Measurements from ENCODE around the gene ZNF445.

ZNF445 gene

GRCh38 chr3:44427683-44428082 is 49.8 kb downstream of the ZNF445 start:
- Histone ChIP-seq H3K27ac (no peak overlapping the region), H3K4me2 (no peak overlapping the region), H3K4me1 (ENCODE audit: low read depth, poor library complexity, severe bottlenecking) (no peaks in the 10 kb centered on the region), H3K4me3 (IDR thresholded peaks at IDR 0.05; ENCODE audit: insufficient read depth, low read depth, low read length) (no peak overlapping the region), H3K79me2 (ENCODE audit: insufficient read depth, low read depth) (no peaks in the 10 kb centered on the region), H2AFZ (ENCODE audit: low read depth) (no peak overlapping the region), H3K27me3 (ENCODE audit: insufficient read depth, low read depth) (no peaks in the 10 kb centered on the region), H3K36me3 (ENCODE audit: insufficient read depth) (no peaks in the 10 kb centered on the region), H3K9ac (no peak overlapping the region), H4K20me1 (ENCODE audit: insufficient read depth) (no peaks in the 10 kb centered on the region)
- no peak for TF ChIP-seq CTCF (conservative IDR thresholded peaks at IDR 0.05; ENCODE audit: low read depth, low read length)

DNA sequence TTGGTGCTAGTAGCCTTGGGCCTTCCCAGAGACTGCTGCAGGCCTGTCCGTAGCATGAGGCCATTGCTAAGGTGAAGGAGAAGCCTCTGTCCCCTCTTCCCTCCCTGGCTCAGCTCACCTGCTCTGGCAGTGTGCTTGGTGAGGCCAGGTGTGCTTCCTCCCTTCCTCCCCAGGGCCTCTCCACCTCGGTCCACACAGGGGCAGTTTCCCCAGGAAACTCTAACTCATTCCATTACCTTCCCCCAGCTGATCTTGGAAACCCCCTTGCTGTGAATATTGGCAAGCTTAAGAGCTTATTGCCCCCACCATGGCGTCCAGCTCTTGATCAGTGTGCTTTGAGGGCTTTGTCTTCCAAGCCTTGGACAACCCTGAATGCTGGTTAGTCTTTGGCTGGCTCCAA is 52.7 kb downstream of the ZNF445 start:
- Histone ChIP-seq H3K4me2 (no peak overlapping the region), H2AFZ (ENCODE audit: low read depth) (no peak overlapping the region)

GRCh38 chr3:44421280-44421679 is 56.2 kb downstream of the ZNF445 start:
- Histone ChIP-seq H3K27me3 (ENCODE audit: insufficient read depth, low read depth) (no peaks in the 10 kb centered on the region), H3K9ac (no peak overlapping the region), H2AFZ (ENCODE audit: low read depth) (no peak overlapping the region), H3K79me2 (ENCODE audit: insufficient read depth, low read depth) (no peaks in the 10 kb centered on the region), H4K20me1 (ENCODE audit: insufficient read depth) (no peaks in the 10 kb centered on the region), H3K4me3 (IDR thresholded peaks at IDR 0.05; ENCODE audit: insufficient read depth, low read depth, low read length) (no peak overlapping the region), H3K4me1 (ENCODE audit: low read depth, poor library complexity, severe bottlenecking) (no peaks in the 10 kb centered on the region), H3K36me3 (ENCODE audit: insufficient read depth) (no peaks in the 10 kb centered on the region), H3K27ac (no peak overlapping the region), H3K4me2 (no peak overlapping the region)
- TF ChIP-seq CTCF (conservative IDR thresholded peaks at IDR 0.05; ENCODE audit: low read depth, low read length), result no peak

More for the DNA sequence above, 52.7 kb downstream of the ZNF445 start:
- Histone ChIP-seq H4K20me1 (ENCODE audit: insufficient read depth) (no peaks in the 10 kb centered on the region), H3K27me3 (ENCODE audit: insufficient read depth, low read depth) (no peaks in the 10 kb centered on the region), H3K36me3 (ENCODE audit: insufficient read depth) (no peaks in the 10 kb centered on the region), H3K4me3 (IDR thresholded peaks at IDR 0.05; ENCODE audit: insufficient read depth, low read depth, low read length) (no peak overlapping the region), H3K9ac (no peak overlapping the region), H3K27ac (no peak overlapping the region), H3K4me1 (ENCODE audit: low read depth, poor library complexity, severe bottlenecking) (no peaks in the 10 kb centered on the region), H3K79me2 (ENCODE audit: insufficient read depth, low read depth) (no peaks in the 10 kb centered on the region)
- no peak for TF ChIP-seq CTCF (conservative IDR thresholded peaks at IDR 0.05; ENCODE audit: low read depth, low read length)

DNA sequence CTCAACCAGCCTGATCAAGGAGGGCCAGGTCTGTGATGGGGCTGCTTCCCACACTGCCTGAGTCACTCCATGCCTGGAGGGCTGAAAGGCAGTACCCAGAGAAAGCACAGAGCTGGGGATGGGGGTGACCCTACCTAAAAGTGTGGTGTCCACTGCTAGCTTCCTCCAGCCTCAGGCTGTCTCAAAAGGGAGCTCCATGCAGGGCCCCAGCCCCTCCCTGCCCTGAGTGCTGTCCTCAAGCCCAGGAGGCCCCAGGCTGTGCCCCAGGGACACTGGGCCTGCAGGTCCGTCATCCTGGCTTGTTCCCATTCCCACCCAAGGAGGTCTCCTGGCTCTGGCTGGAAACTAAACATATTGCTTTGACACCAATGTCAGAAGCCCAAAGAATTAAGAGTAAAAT is 56.8 kb downstream of the ZNF445 start:
- H4K20me1 ChIP-seq (ENCODE audit: insufficient read depth), result no peaks in the 10 kb centered on the region
- no peaks in the 10 kb centered on the region for H3K79me2 ChIP-seq (ENCODE audit: insufficient read depth, low read depth)
- no peak overlapping the region for H3K4me2 ChIP-seq
- no peaks in the 10 kb centered on the region for H3K27me3 ChIP-seq (ENCODE audit: insufficient read depth, low read depth)
- TF ChIP-seq CTCF (conservative IDR thresholded peaks at IDR 0.05; ENCODE audit: low read depth, low read length), result no peak
- no peak overlapping the region for H2AFZ ChIP-seq (ENCODE audit: low read depth)
- H3K4me1 ChIP-seq (ENCODE audit: low read depth, poor library complexity, severe bottlenecking), result no peaks in the 10 kb centered on the region
- no peak overlapping the region for H3K27ac ChIP-seq
- no peak overlapping the region for H3K4me3 ChIP-seq (IDR thresholded peaks at IDR 0.05; ENCODE audit: insufficient read depth, low read depth, low read length)
- H3K36me3 ChIP-seq (ENCODE audit: insufficient read depth), result no peaks in the 10 kb centered on the region
- no peak overlapping the region for H3K9ac ChIP-seq

Data from KMS-11 (cell line).